Keratinocyte (primary cell): ENCODE data around the gene MFSD12.

Experiments
- EZH2 ChIP-seq: IDR thresholded peaks from one replicate; pipeline ENCODE4 v1.6.1; 2012; ENCODE audit warnings: inconsistent platforms, mild to moderate bottlenecking, low read length, moderate library complexity
- TF ChIP-seq, protein P1 (sequence below), 3 experiments: IDR thresholded peaks in 1 of 3; conservative IDR thresholded peaks in 1 of 3; optimal IDR thresholded peaks in 1 of 3; 2 replicates in 2 of 3; 3 replicates in 1 of 3; pipeline versions ENCODE3 to v1.5.1; 2011; ENCODE audit warnings: low read length in 3 of 3, mild to moderate bottlenecking in 3 of 3, moderate library complexity in 2 of 3, control low read depth in 1 of 3, inconsistent platforms in 1 of 3; ENCODE audit not compliant: insufficient read depth in 2 of 3; ENCODE audit errors: extremely low read depth in 1 of 3

DNA sequence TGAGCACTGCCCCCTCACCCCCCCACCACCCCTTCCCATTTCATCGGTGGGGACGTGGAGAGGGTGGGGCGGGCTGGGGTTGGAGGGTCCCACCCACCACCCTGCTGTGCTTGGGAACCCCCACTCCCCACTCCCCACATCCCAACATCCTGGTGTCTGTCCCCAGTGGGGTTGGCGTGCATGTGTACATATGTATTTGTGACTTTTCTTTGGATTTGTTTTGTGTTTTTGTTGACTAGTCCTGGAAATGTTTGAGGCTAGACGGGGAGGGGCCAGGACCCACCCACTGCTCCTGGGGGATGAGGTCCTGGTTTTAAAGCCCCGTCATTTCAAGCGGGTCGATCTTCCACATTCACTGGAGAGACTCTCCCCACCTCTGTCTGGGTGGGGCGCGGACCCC is 21.4 kb downstream of the MFSD12 start:
- TF ChIP-seq, protein P1, sequence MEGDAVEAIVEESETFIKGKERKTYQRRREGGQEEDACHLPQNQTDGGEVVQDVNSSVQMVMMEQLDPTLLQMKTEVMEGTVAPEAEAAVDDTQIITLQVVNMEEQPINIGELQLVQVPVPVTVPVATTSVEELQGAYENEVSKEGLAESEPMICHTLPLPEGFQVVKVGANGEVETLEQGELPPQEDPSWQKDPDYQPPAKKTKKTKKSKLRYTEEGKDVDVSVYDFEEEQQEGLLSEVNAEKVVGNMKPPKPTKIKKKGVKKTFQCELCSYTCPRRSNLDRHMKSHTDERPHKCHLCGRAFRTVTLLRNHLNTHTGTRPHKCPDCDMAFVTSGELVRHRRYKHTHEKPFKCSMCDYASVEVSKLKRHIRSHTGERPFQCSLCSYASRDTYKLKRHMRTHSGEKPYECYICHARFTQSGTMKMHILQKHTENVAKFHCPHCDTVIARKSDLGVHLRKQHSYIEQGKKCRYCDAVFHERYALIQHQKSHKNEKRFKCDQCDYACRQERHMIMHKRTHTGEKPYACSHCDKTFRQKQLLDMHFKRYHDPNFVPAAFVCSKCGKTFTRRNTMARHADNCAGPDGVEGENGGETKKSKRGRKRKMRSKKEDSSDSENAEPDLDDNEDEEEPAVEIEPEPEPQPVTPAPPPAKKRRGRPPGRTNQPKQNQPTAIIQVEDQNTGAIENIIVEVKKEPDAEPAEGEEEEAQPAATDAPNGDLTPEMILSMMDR (optimal IDR thresholded peaks at IDR 0.05 in 1 of 3, IDR thresholded peaks at IDR 0.05 in 1 of 3, conservative IDR thresholded peaks at IDR 0.05 in 1 of 3; ENCODE audit: extremely low read depth in 1 of 3, insufficient read depth in 2 of 3, low read length in 3 of 3): no peak
- TF ChIP-seq EZH2: no peak
